Vagina (tissue), 2 donors: Measurements from ENCODE around the gene TAF1.

Source experiments
- POLR2A ChIP-seq, 2 donors: fragments of 450-650 bp; IDR thresholded peaks; one replicate each; pipeline ENCODE4 v1.6.1; 2017; ENCODE audit warnings: antibody characterized with exemption in 2 of 2, mild to moderate bottlenecking in 2 of 2, moderate library complexity in 2 of 2
- POLR2AphosphoS5 ChIP-seq, 2 donors: sonication (generic); formaldehyde crosslinking; IDR thresholded peaks; one replicate each; pipeline ENCODE4 v1.9.0; 2017; ENCODE audit warnings: antibody characterized with exemption in 2 of 2, mild to moderate bottlenecking in 2 of 2, low read depth in 1 of 2; ENCODE audit not compliant: insufficient read depth in 1 of 2
- TF ChIP-seq, protein P1 (sequence below), 3 experiments: fragments of 450-650 bp in 2 of 3; fragments of 200-600 bp in 1 of 3; sonication (generic) in 1 of 3; IDR thresholded peaks; one replicate each; pipeline ENCODE4 v1.5.1; 2017 to 2019; ENCODE audit warnings: antibody characterized with exemption in 3 of 3, mild to moderate bottlenecking in 2 of 3, moderate library complexity in 2 of 3

DNA sequence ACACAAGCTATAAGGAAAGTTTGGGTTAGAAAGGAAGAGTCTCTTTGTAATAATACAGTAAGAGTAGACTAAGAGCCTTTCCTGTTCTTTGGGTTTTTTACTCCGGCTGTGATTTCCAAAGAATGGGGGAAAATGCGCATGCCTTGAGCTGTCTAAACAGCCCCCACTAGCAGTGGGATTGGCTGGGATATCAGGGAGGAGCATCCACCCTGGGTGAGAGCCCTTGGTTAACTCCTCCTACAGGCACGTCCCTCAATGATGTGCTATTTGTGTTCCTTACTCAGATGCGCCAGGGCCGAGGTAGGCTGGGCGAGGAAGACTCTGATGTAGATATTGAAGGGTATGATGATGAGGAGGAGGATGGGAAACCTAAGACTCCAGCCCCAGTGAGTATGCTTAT is 92.7 kb downstream of the TAF1 start:
- TF ChIP-seq, protein P1, sequence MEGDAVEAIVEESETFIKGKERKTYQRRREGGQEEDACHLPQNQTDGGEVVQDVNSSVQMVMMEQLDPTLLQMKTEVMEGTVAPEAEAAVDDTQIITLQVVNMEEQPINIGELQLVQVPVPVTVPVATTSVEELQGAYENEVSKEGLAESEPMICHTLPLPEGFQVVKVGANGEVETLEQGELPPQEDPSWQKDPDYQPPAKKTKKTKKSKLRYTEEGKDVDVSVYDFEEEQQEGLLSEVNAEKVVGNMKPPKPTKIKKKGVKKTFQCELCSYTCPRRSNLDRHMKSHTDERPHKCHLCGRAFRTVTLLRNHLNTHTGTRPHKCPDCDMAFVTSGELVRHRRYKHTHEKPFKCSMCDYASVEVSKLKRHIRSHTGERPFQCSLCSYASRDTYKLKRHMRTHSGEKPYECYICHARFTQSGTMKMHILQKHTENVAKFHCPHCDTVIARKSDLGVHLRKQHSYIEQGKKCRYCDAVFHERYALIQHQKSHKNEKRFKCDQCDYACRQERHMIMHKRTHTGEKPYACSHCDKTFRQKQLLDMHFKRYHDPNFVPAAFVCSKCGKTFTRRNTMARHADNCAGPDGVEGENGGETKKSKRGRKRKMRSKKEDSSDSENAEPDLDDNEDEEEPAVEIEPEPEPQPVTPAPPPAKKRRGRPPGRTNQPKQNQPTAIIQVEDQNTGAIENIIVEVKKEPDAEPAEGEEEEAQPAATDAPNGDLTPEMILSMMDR (IDR thresholded peaks at IDR 0.05) = no peak
- TF ChIP-seq POLR2A (IDR thresholded peaks at IDR 0.05) = no peak
- TF ChIP-seq POLR2AphosphoS5 (IDR thresholded peaks at IDR 0.05; ENCODE audit: insufficient read depth in 1 of 2, low read depth in 1 of 2) = no peak
